Hematopoietic multipotent progenitor cell (in vitro differentiated cells): Measurements from ENCODE around the gene HMGN4. TPM values are rescaled to one million over a fixed set of nuclear protein-coding genes. Genes with fewer than 3 reads are reported as not detected.
"Not testable (repeated sequence)": the region's sequence is repeated elsewhere in the genome, so short reads cannot be mapped to it uniquely, and the experiment has no call there.

Experiments used
- DNase-seq, 3 donors: peaks; one replicate each; pipeline ENCODE4 v3.0.0-alpha.2; 2011 to 2015; ENCODE audit warnings: low read depth in 2 of 3, low spot score in 2 of 3
- total RNA-seq: library from RNA; depleted of rRNA; stranded (reverse); fragments of >200 nt; gene quantifications from one replicate; pipeline ENCODE4 v1.2.3, GENCODE V29; 2012

Gene HMGN4
- 31.8 TPM for total RNA-seq

DNA sequence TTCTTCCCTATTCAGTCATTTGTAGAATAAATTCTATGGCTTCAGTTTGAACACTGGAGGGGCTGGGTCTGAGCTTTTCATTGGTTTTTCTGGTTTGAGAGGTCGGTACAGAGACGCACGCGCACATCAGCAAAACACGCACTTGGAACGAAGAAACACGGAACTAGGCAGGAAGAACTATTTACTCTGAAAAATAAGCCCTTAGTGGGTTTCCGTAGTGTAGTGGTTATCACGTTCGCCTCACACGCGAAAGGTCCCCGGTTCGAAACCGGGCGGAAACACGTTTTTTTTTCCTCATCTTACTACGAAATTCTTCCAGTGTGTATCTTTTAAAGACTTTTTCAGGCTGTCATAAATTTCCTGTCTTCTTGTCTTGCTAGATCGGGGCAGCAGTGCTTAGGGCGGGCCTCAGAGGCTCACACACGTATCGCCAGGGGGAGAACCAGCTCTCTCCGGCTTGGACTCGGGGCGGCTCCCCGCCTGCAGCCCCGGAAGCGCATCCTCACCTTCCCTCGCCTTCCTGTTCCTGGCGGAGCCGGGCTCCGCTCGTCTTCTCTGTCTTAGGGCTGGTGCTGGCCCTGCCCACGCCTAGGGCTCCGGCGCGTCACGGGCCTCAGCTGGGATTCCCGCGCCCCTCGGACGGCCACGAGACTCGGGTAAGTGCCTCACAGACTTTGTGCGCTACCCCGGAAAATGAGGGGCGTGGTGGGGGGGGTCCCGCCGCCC lies at the start of gene HMGN4:
Gene HMGN4, plus strand, starts transcription at position 521 of the 726 bp plus-strand sequence. CDS start 6,841 bp downstream, outside the sequence.
- peak; percentile 90 to 96 (median 91) for DNase-seq

DNA sequence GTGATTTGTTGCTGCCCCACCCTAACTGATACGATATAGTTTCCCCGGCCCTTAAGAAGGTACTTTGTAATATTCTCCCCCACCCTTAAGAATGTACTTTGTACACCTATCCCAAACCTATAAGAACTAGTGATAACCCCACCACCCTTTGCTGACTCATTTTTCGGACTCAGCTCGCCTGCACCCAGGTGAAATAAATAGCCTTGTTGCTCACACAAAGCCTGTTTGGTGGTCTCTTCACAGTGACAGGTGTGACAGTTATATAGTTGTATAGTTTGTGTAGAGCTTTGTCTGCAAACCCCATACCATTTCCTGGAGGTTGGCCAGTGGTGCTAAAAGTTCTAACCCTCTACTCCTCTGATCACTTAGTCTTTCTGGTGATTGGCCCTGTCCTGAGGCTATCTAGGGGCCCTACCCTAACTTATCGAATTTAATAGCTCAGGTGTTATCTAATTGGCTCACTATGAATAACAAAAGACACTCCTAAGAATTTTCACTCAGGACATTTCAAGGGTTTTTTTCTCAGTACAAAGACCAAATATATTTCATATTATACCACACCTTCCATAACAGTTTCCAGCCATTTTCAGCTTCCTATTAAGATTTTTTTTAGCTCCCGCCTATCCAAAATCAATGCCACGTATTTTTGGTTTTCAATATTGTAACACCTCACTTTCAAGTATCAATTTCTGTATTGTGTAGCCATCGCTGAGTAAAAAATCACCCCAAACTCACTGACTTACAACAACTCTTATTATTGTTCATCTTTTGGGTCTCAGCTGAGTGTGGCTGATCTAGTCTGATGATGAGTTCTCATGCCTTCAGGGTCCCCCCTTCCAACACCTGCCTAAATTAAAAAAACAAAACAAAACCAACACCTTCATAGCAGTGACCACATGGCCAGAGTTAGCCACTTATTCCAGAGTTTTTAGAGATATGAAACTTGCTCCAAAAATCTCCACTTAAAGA lies 47.9 kb upstream of the HMGN4 start:
- no peak for DNase-seq

DNA sequence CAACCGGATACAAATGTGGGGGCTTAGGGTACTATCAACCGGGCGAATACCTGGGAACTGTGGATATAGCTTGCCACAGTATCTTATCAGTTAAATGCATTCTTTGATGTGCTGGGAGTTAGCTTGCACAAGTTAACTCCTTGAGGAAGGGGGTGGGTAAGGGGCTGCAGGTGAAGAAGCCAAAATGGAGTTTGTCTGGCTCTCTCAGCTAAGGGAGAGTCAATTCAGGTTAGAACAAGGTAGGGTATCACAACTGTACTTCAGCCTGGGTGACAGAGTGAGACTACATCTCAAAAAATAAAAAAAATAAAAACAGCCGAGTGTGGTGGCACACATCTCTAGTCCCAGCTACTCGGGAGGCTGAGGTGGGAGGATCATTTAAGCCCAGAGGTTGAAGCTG lies 46.6 kb upstream of the HMGN4 start:
- no peak for DNase-seq

DNA sequence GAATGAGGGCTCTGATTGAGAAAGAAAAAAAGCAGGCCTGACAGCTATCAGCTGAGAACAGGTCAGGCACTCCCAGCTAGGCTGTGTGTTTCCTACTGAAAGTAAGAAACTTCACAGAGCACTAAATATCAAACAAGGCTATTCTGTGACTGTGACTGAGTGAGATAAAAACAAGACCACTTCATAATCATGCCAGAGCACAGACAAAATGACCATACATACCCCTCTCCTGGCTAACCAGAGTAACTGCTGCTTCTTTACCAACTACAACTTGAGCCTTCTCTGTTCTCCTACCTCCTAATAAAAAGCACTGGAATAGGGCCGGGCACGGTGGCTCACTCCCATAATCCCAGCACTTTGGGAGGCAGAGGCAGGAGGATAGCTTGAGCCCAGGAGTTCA lies 44.9 kb upstream of the HMGN4 start:
- peak in 2 of 3 donors; percentile 50 to 66 for DNase-seq

DNA sequence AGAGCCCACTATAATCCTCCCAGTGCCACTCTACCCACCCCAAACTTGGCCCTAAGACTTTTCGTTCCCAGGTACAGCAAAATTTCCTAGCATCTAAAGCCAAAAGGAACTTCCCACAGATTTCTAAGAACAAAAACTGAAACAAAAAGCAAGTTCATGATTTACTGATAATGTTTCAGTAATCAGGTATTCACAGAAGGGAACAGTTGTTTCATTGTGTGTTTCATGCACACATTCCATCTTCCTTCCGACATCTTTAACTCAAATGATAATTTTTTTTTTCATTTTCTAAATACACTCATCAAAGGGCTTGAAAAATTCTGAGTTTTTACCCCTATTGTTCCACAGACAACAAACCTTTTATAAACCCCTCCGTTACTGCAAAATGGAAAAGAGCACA lies 44.0 kb upstream of the HMGN4 start:
- DNase-seq, result no peak

DNA sequence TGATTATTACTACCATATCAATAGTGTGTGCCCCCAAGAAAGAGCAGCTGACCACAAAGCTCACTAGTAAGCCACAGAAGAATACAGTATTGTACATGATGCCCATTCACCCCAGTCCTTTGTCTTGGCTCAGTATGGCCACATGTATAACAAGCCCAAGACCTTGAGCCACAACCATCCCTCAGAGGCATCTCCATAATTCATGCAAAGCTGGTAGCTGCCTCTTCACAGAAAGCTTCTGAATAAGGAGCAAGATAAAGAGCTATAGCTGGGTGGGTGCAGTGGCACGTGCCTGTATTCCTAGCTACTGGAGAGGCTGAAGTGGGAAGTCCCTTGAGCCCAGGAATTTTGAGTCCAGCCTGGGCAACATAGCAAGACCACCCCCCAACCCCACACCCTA lies 42.9 kb upstream of the HMGN4 start:
- DNase-seq, result no peak

DNA sequence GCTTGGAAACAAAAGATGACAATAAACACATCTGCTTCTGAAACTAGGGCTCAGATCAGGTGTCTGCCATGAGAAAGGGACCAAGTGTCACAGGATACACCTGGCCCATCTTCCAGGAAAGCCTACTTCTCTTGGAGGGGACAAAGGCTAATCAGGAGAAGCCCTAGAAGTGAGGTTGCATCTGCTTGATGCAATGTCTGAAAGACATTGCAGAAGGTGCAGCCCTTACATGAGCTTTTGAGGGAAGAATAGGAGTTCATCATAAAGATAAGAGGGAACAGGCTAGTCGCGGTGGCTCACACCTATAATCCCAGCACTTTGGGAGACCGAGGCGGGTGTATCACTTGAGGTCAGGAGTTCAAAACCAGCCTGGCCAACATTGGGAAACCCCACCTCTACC lies 40.6 kb upstream of the HMGN4 start:
- DNase-seq, result no peak

DNA sequence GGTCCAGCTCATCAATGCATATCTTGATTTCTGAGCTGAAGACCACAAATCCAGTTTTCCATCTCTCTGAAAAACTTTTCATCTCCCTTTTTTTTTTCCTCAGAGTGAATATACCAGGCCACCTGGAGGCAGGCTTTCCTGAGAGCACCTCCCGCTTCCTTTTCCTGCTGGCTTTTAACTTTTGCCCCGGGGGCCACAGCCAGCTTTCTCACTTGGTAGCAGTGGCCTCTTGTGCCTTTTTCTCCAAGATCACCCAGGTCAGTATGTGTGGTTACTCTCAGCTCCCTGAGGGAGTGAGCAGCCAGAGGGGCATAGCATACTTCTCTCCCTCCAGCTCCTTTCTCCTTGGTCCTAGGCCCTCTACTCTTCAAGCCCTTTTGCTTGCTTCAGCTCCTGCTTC lies 38.1 kb upstream of the HMGN4 start, which contains the start of gene BTN1A1:
Gene BTN1A1, plus strand, starts transcription at position 202 of the 400 bp plus-strand sequence. CDS start 984 bp downstream, outside the sequence.
- DNase-seq, result no peak

DNA sequence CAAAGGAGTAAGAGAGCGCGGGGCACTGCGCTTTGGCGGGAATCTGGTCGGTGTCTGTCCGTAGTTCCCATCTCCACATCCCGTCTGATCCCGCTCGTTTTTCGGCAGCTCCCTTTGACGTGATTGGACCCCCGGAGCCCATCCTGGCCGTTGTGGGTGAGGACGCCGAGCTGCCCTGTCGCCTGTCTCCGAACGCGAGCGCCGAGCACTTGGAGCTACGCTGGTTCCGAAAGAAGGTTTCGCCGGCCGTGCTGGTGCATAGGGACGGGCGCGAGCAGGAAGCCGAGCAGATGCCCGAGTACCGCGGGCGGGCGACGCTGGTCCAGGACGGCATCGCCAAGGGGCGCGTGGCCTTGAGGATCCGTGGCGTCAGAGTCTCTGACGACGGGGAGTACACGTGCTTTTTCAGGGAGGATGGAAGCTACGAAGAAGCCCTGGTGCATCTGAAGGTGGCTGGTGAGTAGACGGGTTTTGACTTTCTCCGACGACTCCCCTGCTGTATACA lies 36.6 kb upstream of the HMGN4 start:
- DNase-seq, result peak in 2 of 3 donors; percentile 6 to 39

DNA sequence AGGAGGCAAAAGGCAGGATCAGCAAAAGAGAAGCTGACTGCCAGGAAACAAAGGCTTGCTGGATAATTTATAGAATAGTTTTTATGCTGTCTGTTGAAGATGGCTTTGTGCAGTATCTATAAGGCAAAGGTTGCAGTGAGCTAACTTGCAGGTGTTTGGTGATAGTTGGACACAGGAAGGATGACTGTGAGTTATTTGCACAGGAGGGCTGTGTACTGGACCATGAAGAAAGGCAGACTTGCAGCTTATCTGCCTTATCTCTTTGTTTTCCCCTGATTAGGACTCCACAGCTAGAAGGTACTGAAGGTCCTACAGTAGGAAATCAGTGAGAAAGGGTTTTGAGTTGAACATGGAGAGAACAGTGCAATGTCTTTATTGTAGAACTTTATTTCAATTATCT lies 36.0 kb upstream of the HMGN4 start:
- no peak for DNase-seq

DNA sequence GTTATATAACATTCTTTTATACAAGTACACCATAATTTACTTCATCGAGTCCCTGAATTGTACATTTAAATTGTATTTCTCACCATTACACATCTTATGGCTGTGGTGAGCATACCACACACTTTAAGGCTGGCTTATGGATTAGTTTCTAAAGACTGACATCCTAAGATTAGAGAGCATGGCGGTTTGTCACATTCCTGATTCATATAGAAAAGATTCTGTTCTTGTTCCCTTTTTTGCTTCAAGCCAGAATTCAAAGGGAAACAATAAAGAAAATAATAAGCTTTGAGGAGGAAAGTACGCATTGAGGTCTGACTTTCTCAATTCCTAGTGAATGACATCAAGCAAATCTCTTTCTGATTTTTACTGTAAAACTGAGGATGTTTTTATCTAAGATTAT lies 35.5 kb upstream of the HMGN4 start:
- no peak for DNase-seq

DNA sequence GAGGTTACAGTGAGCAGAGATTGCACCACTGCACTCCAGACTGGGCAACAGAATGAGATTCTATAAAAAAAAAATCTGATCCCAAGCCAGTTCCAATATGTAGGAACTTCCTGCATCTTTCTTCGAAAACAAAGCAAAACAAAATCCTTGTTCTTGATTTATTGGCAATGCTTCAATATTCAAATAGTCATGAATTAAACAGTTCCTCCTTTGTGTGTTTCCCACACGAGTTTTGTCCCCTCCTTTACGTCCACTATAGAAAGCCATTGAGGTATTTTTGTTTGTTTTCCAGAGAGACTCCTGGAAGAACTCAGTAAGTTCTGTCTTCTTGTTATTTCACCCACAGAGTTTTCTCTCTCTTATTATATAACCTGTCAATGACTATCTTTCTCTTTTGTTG lies 30.5 kb upstream of the HMGN4 start:
- DNase-seq, result no peak

DNA sequence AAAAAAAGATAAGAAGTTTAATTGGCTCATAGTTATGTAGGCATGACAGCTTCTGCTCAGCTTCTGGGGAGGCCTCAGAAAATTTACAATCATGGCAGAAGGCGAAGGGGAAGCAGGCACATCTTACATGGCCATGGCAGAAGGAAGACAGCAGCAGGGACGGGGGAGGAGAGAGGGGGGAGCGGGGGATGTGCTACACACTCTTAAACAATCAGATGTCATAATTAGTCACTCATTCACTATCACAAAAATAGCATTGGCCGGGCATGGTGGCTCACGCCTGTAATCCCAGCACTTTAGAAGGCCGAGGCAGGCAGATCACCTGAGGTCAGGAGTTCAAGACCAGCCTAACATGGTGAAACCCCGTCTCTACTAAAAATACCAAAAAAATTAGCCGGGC lies 27.1 kb upstream of the HMGN4 start:
- not testable (repeated sequence) for DNase-seq

DNA sequence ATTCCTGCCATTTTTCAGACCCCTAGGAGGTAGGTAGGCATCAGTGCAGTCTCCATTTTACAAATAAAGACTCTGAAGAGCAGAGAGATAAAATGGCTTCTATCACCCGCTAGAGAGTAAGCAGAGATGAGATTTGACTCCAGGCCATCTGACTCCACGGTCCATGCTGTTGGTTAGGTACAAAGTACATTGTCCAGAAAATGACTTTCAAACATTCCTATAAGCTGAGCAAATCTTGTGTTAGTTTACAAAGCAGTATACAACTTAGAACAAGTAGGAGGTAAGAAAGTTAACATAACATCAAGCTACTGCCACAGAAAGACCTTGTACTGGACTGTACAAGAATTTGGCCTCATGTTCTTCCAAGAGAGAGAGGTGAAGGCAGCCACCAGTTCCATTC lies 23.2 kb upstream of the HMGN4 start:
- DNase-seq, result no peak

DNA sequence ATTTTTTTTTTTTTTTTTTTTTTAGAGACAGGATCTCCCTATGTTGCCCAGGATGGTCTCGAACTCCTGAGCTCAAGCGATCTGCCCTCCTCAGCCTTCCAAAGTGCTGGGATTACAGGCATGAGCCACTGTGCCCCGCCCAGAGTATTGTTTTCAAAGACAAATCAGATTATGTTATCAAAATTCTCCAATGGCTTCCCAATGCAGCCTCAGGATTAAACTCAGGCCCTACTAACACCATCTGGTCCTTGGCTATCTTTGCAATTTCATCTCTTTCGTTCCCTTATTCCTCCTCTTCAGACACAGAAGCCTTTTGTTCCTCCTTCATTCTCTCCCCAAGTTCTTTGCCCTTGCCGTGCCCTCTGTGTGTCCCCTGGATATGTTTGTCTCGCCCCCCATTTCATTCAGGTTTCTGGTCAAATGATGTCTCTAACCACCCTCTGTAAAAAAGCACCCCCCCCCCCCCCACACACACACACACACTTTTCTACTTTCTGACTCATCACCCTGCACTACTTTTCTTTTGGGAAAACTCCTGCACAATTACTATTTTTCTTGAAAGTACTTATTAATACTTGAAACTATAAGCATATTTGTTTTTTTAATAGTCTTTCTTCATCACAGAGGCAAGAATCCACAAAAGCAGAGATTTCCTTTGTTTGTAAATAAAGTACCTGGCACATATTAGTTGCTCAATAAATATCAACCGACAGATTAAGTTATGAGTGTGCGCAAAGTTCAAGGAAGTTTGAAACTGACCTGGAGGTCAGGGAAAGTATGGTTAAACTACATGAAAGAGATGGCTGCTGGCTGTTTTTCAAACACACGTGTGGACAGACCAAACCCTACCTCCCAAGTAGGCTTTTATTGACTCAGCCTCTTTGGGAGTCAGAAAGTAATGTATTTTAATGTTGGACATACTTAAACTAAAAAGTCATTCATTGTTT lies 21.4 kb upstream of the HMGN4 start:
- DNase-seq, result no peak

DNA sequence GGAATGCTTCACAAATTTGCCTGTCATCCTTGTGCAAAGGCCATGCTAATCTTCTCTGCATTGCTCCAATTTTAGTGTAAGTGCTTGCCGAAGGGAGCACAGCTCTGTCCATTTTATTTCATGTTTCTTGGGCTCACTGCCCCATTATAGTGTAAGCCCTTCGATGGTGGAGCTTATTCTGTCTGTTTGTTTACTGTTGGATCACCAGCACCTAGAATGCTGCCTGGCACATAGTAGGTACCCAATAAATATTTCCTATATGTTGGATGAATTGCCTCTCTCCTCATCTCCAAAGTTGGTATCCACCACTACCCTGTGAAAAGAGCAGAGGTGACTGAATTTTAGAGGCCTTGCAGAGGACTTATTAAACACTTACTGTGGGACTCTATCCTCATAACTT lies 18.8 kb upstream of the HMGN4 start:
- no peak for DNase-seq

DNA sequence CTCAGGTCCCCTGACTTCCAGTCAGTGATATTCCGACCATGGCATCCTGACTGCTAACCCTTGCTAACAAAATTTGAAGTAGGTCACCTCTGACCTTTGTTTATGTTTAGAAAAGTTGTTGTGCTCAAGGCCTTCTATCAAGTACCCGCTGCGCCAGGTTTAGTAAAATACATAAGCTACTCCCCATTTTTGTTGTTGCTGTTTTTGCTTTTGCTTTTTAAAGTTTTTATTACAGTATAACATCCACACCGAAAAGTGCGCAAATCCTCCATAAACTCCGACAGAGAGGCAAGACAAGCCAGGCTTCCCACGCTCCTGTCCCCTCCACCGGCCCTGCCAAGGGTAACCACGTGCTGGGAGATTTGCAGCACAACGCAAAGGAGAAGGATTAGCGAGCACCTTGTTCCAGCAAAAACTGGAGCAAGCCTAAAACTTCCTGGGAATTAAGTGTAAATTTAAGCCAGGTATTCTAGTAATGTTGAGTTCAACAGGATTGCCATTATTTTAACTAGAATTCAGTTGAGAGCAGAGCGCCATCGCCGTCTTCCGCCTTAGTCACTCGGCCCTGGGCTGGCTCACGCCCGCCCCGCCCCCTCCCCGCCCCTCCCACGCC lies 17.8 kb upstream of the HMGN4 start:
- DNase-seq, result no peak

DNA sequence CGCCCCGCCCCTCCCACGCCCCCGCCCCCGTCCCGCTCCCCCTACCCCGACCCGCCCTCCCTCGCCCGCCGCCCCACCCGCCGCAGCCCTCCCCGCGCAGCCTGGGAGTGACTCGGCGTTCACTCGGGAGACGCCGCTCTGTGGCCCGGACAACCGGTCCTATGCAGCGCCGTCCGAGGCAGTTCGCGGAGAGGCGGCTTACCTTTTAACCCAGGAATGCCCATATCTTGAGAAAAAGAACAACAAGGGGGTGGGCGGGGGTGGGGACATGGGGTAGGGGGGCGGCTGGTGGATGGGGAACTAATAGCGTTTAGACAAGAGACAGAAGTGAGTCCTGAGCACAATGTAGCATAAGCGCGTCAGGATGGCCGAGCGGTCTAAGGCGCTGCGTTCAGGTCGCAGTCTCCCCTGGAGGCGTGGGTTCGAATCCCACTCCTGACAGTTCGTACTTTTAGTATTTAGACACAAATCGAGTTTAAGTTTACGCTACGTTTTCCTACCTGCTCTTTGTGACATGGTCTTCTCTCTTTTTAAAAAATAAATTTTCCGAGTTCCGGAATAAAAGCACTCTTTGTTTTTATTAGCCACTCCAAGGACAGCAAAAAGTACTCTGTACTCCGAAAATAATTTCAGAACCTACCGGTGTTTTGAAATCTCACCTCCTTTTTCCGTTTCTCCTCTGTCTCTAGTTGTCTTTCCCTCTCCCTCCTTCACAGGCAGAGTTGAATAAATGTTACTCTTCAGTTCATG lies 17.1 kb upstream of the HMGN4 start:
- peak; percentile 78 to 93 (median 88) for DNase-seq
